Mammary epithelial cell (primary cell): ENCODE data around the gene C16orf74.

Experiments used
- CTCF ChIP-seq, 2 donors: IDR thresholded peaks in 1 of 2; conservative IDR thresholded peaks in 1 of 2; 2 replicates each; pipeline ENCODE4 v1.5.1; 2011 to 2012; ENCODE audit warnings: inconsistent platforms in 2 of 2, low read length in 2 of 2, mild to moderate bottlenecking in 2 of 2, control low read depth in 1 of 2, low read depth in 1 of 2; ENCODE audit not compliant: insufficient read depth in 1 of 2; ENCODE audit errors: extremely low read depth in 1 of 2
- EZH2 ChIP-seq: IDR thresholded peaks from 2 replicates; pipeline ENCODE4 v1.6.1; 2012; ENCODE audit warnings: low read length, inconsistent platforms, borderline replicate concordance

GRCh38 chr16:85717393-85718152 is 33.3 kb downstream of the C16orf74 start:
- TF ChIP-seq CTCF (conservative IDR thresholded peaks at IDR 0.05 in 1 of 2, IDR thresholded peaks at IDR 0.05 in 1 of 2; ENCODE audit: extremely low read depth in 1 of 2, insufficient read depth in 1 of 2, low read depth in 1 of 2, low read length in 2 of 2) = peak; percentile 41 to 63
- TF ChIP-seq EZH2 = no peak
